Mesendoderm (in vitro differentiated cells): Measurements from ENCODE around the gene JPH3.

Source experiments
- DNase-seq: peaks from one replicate; pipeline ENCODE4 v3.0.0; 2013
- H2AK5ac ChIP-seq: 2 replicates; pipeline ENCODE4 v1.6.1; 2013; ENCODE audit warnings: low read length, inconsistent platforms
- H2BK120ac ChIP-seq: 2 replicates; pipeline ENCODE4 v1.6.1; 2013; ENCODE audit warnings: low read depth, mild to moderate bottlenecking, low read length, moderate library complexity, mixed read lengths
- H2BK15ac ChIP-seq: replicated peaks from 2 replicates; pipeline ENCODE4 v1.6.1; 2013; ENCODE audit warnings: low read depth, mild to moderate bottlenecking, moderate library complexity
- H2BK5ac ChIP-seq: 2 replicates; pipeline ENCODE4 v1.6.1; 2013; ENCODE audit warnings: low read length, inconsistent platforms
- H3K18ac ChIP-seq: 2 replicates; pipeline ENCODE4 v1.6.1; 2013; ENCODE audit warnings: mild to moderate bottlenecking, low read length, mixed read lengths
- H3K23ac ChIP-seq: one replicate; pipeline ENCODE4 v1.6.1; 2013; ENCODE audit warnings: low read length
- H3K27ac ChIP-seq: 2 replicates; pipeline ENCODE4 v1.5.1; 2013; ENCODE audit warnings: low read depth, mild to moderate bottlenecking, inconsistent platforms, low read length, moderate library complexity
- H3K27me3 ChIP-seq: 2 replicates; pipeline ENCODE4 v1.6.1; 2013; ENCODE audit warnings: low read length, control low read depth, mild to moderate bottlenecking, inconsistent platforms; ENCODE audit not compliant: insufficient read depth, poor library complexity
- H3K36me3 ChIP-seq: 2 replicates; pipeline ENCODE4 v1.6.1; 2013; ENCODE audit warnings: low read length, inconsistent platforms; ENCODE audit not compliant: control insufficient read depth, insufficient read depth
- H3K4ac ChIP-seq: one replicate; pipeline ENCODE4 v1.6.1; 2013; ENCODE audit warnings: low read depth, mild to moderate bottlenecking, low read length, moderate library complexity
- H3K4me1 ChIP-seq: 2 replicates; pipeline ENCODE4 v1.6.1; 2013; ENCODE audit warnings: low read depth, low read length, inconsistent platforms; ENCODE audit not compliant: control insufficient read depth
- H3K4me2 ChIP-seq: 2 replicates; pipeline ENCODE4 v1.6.1; 2013; ENCODE audit warnings: low read length
- H3K4me3 ChIP-seq: 2 replicates; pipeline ENCODE4 v1.5.1; 2013; ENCODE audit warnings: mild to moderate bottlenecking, low read length
- H3K56ac ChIP-seq: one replicate; pipeline ENCODE4 v1.6.1; 2013; ENCODE audit warnings: low read length
- H3K79me1 ChIP-seq: 2 replicates; pipeline ENCODE4 v1.6.1; 2013; ENCODE audit warnings: low read length, inconsistent platforms
- H3K79me2 ChIP-seq: 2 replicates; pipeline ENCODE4 v1.6.1; 2013; ENCODE audit warnings: mild to moderate bottlenecking, low read length; ENCODE audit not compliant: control insufficient read depth, insufficient read depth
- H3K9ac ChIP-seq: 2 replicates; pipeline ENCODE4 v1.6.1; 2013; ENCODE audit warnings: low read length, inconsistent platforms
- H4K5ac ChIP-seq: one replicate; pipeline ENCODE4 v1.6.1; 2013; ENCODE audit warnings: low read length
- H4K8ac ChIP-seq: one replicate; pipeline ENCODE4 v1.6.1; 2013; ENCODE audit warnings: low read depth, mild to moderate bottlenecking, control low read depth, low read length, moderate library complexity
- WGBS: extraction: QIAGEN DNeasy Blood & Tissue Kit; methylation state at CpG from one replicate; pipeline ENCODE4 v1.1.7; 2013; ENCODE audit warnings: low lambda C conversion rate, missing lambda C conversion rate; ENCODE audit not compliant: insufficient coverage; ENCODE audit errors: extremely low coverage; 5-methylcytosine and 5-hydroxymethylcytosine counted together

The JPH3 gene

DNA sequence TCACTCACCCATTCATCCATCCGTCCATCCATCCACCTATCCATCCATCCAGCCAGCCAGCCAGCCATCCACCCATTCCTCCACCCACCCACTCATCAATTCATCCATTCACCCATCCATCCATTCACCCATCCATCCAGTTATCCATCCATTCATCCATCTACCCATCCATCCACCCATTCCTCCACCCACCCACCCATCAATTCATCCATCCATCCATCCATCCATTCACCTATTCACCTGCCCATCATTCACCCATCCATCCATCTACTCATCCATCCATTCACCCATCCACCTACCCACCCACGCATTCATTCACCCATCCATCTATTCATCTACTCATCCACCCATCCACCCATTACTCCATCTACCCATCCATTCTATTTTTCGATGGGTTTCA is 43.6 kb upstream of the JPH3 start:
- Histone ChIP-seq H2AK5ac (no peak overlapping the region), H3K9ac (no peak overlapping the region), H3K36me3 (no peaks in the 10 kb centered on the region), H3K56ac (no peak overlapping the region), H3K4me3 (no peak overlapping the region), H3K79me1 (no peaks in the 10 kb centered on the region), H3K4me2 (no peak overlapping the region), H3K4me1 (no peaks in the 10 kb centered on the region), H4K8ac (no peak overlapping the region), H3K79me2 (no peaks in the 10 kb centered on the region), H3K27ac (no peak overlapping the region), H3K23ac (no peak overlapping the region), H2BK15ac (no peak overlapping the region), H4K5ac (no peak overlapping the region), H3K4ac (no peak overlapping the region), H3K27me3 (no peaks in the 10 kb centered on the region), H2BK5ac (no peak overlapping the region), H3K18ac (no peak overlapping the region), H2BK120ac (no peak overlapping the region)
- no peak for DNase-seq
- WGBS: 100% methylated on average over 1 of the region's 3 CpGs

DNA sequence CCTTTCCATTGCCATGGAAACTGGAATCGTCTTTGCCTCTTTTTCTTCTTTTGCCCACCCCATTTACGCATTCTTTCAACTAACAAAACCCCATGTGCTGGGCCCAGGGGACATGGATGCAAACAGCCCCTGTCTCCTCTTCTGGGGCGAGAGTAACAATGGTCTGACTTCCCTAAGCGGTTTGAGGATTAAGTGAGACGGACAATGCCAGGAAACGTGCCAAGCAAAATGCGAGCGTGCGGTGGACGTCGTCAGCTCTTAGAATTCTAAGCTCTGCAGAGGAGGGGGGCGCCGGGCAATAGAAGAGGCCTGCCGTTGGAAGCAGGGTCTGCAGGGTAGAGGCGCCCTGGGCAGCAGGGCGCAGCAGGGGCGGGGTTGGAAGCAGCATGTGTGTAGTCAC is 42.4 kb upstream of the JPH3 start:
- Histone ChIP-seq H3K4me1 (no peaks in the 10 kb centered on the region), H2AK5ac (no peak overlapping the region), H3K4ac (no peak overlapping the region), H3K27ac (no peak overlapping the region), H4K5ac (no peak overlapping the region), H3K79me1 (no peaks in the 10 kb centered on the region), H2BK15ac (no peak overlapping the region), H3K18ac (no peak overlapping the region), H3K79me2 (no peaks in the 10 kb centered on the region), H3K56ac (no peak overlapping the region), H3K4me3 (no peak overlapping the region), H3K36me3 (no peaks in the 10 kb centered on the region), H3K27me3 (no peaks in the 10 kb centered on the region), H3K9ac (no peak overlapping the region), H2BK120ac (no peak overlapping the region), H2BK5ac (no peak overlapping the region), H3K4me2 (no peak overlapping the region), H3K23ac (no peak overlapping the region), H4K8ac (no peak overlapping the region)
- no CpG with 5 or more reads among the region's 17 CpGs for WGBS
- no peak for DNase-seq

DNA sequence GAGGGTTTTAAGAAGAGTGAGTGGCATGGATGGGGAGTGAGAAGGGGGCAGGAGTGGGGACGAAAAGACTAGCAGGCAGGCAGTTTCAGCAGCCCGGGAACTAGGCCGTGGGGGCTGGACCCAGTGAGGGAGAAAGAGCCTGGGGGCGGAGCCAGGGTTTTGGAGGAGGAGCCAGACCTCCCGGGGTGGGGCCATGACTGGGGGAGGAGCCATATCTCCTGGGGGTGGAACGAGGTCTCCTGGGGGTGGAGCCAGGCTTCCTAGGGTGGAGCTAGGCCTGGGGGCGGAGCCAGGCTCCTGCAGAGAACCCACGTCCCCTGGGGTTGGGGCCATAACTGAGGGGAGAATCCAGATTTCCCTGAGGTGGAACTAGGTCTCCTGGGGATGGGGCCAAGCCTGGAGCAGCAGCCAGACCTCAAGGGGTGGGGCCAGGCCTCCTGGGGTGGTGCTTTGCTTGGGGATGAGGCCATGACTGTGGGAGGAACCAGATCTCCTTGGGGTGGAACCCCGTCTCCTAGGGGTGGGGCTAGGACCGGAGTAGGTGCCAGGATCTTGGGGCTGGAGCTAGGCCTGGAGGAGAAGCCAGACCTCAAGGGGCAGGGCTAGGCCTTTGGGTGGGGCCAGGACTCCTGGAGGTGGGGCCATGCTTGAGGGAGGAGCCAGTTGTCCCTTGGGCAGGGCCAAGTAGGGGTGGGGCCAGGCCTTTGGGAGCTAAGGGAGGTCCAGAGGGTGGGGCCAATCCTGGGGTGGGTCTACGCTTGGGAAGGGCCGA is 41.7 kb upstream of the JPH3 start:
- Histone ChIP-seq H4K5ac (no peak overlapping the region), H3K27ac (no peak overlapping the region), H4K8ac (no peak overlapping the region), H3K79me1 (no peaks in the 10 kb centered on the region), H3K56ac (no peak overlapping the region), H3K4ac (no peak overlapping the region), H2BK120ac (no peak overlapping the region), H2BK5ac (no peak overlapping the region), H2BK15ac (no peak overlapping the region), H2AK5ac (no peak overlapping the region), H3K9ac (no peak overlapping the region), H3K27me3 (no peaks in the 10 kb centered on the region), H3K23ac (no peak overlapping the region), H3K4me1 (no peaks in the 10 kb centered on the region), H3K36me3 (no peaks in the 10 kb centered on the region), H3K4me2 (no peak overlapping the region), H3K79me2 (no peaks in the 10 kb centered on the region), H3K18ac (no peak overlapping the region), H3K4me3 (no peak overlapping the region)
- peak; percentile 83 for DNase-seq
- whole genome bisulfite sequencing: no CpG with 5 or more reads among the region's 12 CpGs

DNA sequence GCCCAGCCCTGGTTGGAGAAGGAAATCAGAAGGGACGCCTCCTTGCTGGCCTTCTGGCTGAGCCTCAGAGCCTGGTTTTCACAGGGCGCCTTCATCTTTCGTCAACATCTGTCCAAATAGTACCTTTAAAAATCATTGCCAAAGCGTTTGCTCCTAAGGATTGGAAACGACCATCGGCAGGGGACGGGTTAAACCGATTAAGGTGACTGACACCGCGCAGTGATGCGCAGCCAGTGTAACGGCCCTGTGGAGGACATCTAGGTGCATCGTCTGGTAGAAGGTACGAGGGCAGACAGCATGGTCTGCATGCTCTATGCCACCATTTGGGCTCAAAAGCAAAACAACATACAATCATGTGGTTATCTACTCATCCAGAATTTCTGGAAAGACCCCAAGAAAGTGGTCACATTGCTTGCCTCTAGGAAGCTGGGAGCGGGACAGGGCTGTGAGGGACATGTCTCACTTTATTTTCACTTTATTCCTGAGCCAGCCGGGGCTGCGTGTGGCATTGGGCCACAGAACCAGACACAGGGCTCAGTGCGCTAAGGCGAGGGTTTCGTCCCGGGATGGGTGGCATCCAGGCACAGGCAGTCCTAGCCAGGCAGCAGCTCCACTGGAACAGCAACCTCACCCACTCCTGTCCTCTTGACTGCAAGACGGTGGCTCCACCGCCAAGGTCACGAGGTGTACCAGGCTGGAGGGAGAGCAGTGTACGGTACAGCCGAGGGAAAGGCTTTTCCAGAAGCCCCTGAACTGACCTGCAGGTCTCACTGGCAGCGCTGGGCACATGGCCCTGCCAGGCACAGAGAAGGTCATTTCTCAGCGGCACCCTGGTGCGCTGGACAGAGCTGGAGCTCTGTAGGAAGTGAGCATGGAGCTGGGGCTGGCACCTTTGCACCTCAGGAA is 40.9 kb upstream of the JPH3 start:
- Histone ChIP-seq H2AK5ac (no peak overlapping the region), H2BK5ac (no peak overlapping the region)
- no CpG with 5 or more reads among the region's 29 CpGs for WGBS

DNA sequence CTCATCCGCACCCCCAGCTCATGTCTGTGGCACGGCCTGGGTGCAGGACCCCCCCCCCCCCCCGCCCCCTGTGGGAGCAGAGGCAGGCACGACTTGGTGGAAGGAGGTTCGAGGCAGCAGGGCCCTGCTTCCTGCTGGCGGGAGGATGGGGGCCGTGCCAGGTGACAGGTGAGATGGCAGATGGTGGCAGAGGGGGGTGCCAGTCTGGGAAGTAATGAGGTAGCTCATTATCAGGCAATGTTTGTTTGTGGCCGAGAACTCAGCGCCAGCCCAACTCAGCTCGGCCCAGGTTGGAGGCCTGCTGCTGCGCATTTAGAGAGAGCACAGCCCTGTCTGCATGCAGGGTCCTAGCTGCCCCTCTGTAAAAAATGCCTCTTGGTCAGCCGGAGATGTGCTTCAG is 40.1 kb upstream of the JPH3 start:
- Histone ChIP-seq H4K5ac (no peak overlapping the region), H4K8ac (no peak overlapping the region), H2BK15ac (no peak overlapping the region), H3K4ac (no peak overlapping the region), H3K4me1 (no peaks in the 10 kb centered on the region), H3K18ac (no peak overlapping the region), H3K36me3 (no peaks in the 10 kb centered on the region), H2BK120ac (no peak overlapping the region), H3K56ac (no peak overlapping the region), H3K4me2 (no peak overlapping the region), H3K4me3 (no peak overlapping the region), H2BK5ac (no peak overlapping the region), H3K79me1 (no peaks in the 10 kb centered on the region), H3K23ac (no peak overlapping the region), H3K27me3 (no peaks in the 10 kb centered on the region), H3K9ac (no peak overlapping the region), H2AK5ac (no peak overlapping the region), H3K27ac (no peak overlapping the region), H3K79me2 (no peaks in the 10 kb centered on the region)
- WGBS: no CpG with 5 or more reads among the region's 12 CpGs
- DNase-seq: no peak

More for the DNA sequence above, 40.9 kb upstream of the JPH3 start:
- no peak overlapping the region for H4K8ac ChIP-seq
- H3K4me3 ChIP-seq: no peak overlapping the region
- no peak overlapping the region for H2BK15ac ChIP-seq
- H3K4me2 ChIP-seq: no peak overlapping the region
- H3K27ac ChIP-seq: no peak overlapping the region
- no peaks in the 10 kb centered on the region for H3K79me2 ChIP-seq
- no peak overlapping the region for H3K4ac ChIP-seq
- no peak overlapping the region for H3K9ac ChIP-seq
- no peaks in the 10 kb centered on the region for H3K79me1 ChIP-seq
- no peak overlapping the region for H2BK120ac ChIP-seq
- H3K23ac ChIP-seq: no peak overlapping the region
- H3K4me1 ChIP-seq: no peaks in the 10 kb centered on the region
- H4K5ac ChIP-seq: no peak overlapping the region
- no peak overlapping the region for H3K56ac ChIP-seq
- no peaks in the 10 kb centered on the region for H3K27me3 ChIP-seq
- no peak for DNase-seq
- H3K18ac ChIP-seq: no peak overlapping the region
- H3K36me3 ChIP-seq: no peaks in the 10 kb centered on the region
